Hair follicular keratinocyte (primary cell): ENCODE results near the gene ACVR1. TPM values are rescaled to one million over a fixed set of nuclear protein-coding genes. Genes with fewer than 3 reads are reported as not detected.

Experiments
- total RNA-seq: library from RNA; depleted of rRNA; stranded (reverse); fragments of >200 nt; gene quantifications from 2 replicates; pipeline ENCODE4 v1.2.3, GENCODE V29; 2015

ACVR1 gene
- total RNA-seq: 10.0 and 17.3 TPM in 2 replicates

GRCh38 chr2:157876066-157876785 lies at the start of gene ACVR1:
ACVR1 (minus strand) TSS chr2:157876330; CDS start chr2:157799493, 76,837 bp downstream.

Other genes starting within 250 kb of the ACVR1 start
- gene ACVR1C, start 247.5 kb downstream of the ACVR1 start, total RNA-seq: 0.30 TPM in 1 of 2 replicates, not detected in the other
- gene UPP2, start 225.5 kb upstream of the ACVR1 start, total RNA-seq: not detected in 2 replicates